Measurements from ENCODE around the gene KLHL3.
"Not testable (repeated sequence)": the region's sequence is repeated elsewhere in the genome, so short reads cannot be mapped to it uniquely, and the experiment has no call there.

The KLHL3 gene, protein sequence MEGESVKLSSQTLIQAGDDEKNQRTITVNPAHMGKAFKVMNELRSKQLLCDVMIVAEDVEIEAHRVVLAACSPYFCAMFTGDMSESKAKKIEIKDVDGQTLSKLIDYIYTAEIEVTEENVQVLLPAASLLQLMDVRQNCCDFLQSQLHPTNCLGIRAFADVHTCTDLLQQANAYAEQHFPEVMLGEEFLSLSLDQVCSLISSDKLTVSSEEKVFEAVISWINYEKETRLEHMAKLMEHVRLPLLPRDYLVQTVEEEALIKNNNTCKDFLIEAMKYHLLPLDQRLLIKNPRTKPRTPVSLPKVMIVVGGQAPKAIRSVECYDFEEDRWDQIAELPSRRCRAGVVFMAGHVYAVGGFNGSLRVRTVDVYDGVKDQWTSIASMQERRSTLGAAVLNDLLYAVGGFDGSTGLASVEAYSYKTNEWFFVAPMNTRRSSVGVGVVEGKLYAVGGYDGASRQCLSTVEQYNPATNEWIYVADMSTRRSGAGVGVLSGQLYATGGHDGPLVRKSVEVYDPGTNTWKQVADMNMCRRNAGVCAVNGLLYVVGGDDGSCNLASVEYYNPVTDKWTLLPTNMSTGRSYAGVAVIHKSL

GRCh38 chr5:137735555-137736284 is at the start of gene KLHL3:
KLHL3 (minus strand) TSS chr5:137736089; CDS start chr5:137735646, 443 bp downstream.
- peak; percentile 49 for DNase-seq

- no peak for DNase-seq
Observed at GRCh38 chr5:137782984-137783536, 47.2 kb upstream of the KLHL3 start.

GRCh38 chr5:137782055-137782454 is 46.2 kb upstream of the KLHL3 start:
- no peak for DNase-seq

DNA sequence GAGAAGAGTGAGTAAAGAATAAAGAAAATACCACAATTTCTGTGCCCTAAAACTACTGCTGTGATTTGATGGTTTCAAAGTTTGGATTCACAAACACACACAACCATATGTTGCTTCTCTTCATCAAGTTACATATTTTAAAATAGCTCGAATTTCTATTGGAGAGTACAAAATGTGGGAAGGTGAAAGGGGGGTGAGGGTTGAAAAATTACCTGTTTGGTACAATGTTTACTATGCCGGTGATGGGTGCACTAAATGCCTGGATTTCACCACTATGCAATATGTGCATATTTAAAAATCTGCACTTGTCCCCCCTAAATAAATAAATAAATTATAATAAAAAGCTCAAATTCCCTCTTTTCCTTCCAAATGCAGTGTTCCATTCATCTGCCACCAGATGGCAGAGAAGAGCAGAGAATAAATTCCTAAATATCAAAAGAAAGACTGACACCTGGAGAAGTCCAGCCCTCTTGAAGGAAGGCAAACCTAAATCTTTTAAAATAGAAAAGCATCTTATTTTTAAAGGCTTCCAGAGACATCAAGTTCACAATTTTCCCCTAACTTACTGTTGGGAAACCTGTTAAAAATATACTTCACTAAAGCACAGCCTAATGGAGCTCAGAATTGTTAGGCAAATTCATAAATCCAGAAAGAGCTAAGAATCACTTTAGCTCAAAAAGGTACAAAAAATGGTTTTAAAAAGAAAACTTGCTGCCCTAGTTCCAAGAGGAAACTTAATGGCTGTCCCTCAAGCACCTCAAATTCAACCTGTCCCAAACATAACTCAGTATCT is 43.1 kb upstream of the KLHL3 start:
- peak; percentile 15 for DNase-seq

DNA sequence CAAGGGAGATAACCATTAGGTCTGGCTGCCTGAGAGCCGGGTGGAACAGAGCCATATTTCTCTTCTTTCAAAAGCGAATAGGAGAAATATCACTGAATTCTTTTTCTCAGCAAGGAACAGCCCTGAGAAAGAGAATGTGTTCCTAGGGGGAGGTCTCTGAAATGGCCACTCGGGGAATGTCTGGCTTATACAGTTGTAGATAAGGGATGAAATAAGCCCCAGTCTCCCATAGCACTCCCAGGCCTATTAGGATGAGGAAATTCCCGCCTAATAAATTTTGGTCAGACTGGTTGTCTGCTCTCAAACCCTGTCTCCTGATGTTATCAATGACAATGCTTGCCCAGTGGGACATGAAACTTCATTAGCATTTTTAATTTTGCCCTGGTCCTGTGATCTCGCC is 32.0 kb upstream of the KLHL3 start:
- not testable (repeated sequence) for DNase-seq

DNA sequence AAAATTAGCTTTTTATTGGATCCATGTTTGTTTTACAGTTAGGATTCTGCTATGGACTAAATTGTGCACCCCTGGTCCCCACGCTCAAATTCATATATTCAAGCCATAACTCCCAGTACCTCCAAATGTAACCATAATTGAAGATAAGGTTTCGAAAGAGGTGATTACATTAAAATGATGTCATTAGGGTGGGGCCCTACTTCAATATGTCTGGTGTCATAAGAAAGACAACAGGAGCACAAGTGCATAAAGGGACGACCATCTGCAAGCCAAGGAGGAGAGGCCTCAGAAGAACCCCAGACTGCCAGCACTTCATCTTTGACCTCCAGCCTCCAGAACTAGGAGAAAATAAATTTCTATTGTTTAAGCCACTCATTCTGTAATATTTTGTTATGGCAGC is 25.7 kb upstream of the KLHL3 start:
- no peak for DNase-seq

DNA sequence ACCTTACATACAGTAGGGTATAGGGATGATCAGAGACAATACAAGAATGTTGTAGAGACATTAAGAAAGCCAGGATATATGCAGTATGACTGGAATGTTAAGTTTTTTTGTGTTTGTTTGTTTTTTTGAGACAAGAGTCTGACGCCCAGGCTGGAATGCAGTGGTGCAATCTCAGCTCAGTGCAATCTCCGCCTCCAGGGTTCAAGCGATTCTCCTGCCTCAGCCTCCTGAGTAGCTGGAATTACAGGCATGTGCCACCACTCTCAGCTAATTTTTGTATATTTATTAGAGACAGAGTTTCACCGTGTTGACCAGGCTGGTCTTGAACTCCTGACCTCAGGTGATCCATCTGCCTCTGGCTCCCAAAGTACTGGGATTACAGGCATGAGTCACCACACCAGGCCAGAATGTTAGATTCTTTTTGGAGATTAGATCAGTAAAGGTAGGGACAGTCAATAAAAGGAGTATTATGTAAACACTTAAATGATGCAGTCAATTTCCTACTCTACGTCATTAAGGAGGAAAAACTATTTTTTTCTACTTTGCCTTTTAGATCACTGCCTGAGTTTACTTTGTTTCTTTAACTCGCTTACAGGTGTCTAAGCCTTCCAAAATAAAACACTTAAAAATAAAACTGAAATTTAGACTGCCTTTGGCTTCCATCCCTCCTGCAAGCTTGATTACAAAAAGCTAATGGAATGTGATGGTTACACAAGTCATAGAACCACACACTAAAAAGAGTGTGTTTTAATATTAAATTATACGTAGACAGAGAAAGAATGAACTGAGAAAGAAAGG is 25.0 kb upstream of the KLHL3 start:
- DNase-seq: no peak

DNA sequence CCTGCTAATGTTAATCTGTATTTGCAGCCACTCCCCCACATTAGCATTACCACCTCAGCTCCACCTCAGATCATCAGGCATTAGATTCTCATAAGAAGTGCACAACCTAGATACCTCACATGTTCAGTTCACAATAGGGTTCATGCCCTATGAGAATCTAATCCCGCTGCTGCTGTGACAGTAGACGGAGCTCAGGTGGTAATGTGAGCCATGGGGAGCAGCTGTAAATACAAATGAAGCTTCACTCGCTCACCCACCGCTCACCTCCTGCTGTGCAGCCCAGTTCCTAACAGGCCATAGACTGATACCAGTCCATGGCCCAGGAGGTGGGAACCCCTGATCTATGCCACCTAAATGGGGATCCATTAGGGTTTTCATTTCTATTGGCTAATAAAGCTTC is 24.4 kb upstream of the KLHL3 start:
- DNase-seq: no peak

DNA sequence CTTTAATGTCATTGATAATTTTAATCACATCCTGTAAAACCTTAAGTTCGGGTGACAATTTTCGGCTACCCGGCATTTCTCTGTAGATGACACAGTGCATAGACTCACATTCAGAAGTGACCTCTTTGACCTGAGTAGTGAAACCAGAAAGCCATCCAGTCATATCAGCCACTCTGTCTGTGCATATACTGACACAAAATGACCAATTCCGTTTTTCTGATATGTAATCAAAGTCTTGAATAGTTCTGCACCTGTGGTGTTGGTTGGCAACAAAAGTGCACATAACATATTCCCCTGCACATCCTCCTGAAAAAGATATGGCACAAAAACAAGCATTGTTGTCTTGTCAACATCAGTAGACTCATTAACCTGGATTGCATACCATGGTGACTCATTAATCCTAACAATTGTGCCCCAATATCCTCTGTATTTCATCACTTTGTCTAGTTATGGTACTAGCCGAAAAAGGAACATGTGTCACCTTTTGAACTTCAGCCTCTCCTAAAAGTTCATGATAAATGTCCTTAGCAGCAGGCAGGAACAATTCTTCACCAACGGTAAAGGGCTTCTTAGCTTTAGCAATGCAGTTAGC is 22.9 kb upstream of the KLHL3 start:
- DNase-seq: no peak

GRCh38 chr5:137758121-137758520 is 22.2 kb upstream of the KLHL3 start:
- DNase-seq: no peak

GRCh38 chr5:137757634-137758033 is 21.7 kb upstream of the KLHL3 start:
- no peak for DNase-seq

DNA sequence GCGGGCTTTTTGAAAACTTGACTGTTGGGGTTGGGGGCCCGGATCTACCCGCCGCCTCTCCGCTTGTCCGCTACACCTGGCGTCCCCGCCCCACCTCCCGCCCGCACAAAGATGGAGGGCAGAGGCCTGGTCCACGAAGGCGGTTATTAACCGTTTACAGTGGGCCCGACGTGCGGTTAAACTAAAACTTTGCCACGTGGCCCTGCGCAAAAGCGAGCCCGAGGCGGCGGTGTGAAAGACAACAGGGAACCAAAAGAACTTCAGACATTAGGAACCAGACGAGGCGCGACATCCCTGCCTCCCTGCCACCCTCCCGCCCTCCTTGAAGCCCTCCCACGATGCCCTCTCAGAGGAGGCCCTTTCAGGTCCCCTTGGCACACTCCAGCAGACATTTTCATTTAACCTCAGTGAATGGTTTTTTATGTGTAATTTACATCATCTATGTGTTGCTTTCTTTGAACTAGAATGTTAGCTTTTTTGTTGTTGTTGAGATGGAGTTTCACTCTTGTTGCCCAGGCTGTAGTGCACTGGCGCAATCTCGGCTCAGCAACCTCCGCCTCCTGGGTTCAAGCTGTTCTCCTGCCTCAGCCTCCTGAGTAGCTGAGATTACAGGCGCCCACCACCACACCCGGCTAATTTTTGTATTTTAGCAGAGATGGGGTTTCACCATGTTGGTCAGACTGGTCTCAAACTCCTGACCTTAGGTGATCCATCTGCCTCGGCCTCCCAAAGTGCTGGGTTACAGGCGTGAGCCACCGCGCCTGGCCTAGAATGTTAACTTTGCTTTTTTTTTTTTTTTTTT is 19.3 kb upstream of the KLHL3 start:
- no peak for DNase-seq

DNA sequence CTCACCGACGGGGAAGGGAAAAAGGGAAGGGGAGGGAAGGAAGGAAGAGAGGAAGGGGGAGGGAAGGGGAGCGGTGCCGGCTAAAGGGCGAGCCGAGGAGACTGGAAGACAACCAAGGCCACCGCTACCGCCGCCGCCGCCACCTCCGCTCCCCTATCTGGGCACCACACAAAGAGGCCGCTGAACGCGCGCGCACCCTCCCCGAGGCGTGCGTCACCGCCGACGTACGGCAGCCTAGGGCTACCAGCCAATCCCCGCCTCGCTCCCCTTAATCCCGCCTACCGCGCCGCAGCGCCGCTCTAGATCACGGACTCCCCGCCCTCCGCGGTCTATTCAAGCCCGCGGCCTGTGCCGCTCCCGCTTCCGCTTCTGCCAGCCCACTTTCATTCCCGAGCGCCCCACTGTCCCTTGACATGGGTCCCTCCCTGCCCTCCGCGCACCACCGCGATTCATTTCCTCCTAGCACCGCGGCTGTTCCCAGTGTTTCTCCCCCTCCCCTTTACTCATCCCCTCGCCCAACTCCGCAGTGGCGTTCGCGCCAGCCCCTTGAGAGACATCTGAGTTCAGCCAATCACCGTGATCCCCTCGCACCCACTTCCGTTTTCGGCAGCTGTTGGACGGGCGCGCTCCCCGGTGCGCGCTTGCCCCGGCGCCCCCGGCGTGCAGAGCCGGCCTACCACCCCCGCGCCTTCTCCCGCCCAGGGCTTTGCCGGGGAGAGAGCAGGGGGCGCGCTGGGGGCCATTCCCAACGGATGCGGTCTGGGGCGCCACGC is 18.5 kb upstream of the KLHL3 start, which contains the start of gene HNRNPA0:
Gene HNRNPA0 (minus strand): TSS at position 176 of the 773 bp plus-strand sequence. CDS start 297 bp downstream, outside the sequence.
- peak; percentile 95 for DNase-seq

DNA sequence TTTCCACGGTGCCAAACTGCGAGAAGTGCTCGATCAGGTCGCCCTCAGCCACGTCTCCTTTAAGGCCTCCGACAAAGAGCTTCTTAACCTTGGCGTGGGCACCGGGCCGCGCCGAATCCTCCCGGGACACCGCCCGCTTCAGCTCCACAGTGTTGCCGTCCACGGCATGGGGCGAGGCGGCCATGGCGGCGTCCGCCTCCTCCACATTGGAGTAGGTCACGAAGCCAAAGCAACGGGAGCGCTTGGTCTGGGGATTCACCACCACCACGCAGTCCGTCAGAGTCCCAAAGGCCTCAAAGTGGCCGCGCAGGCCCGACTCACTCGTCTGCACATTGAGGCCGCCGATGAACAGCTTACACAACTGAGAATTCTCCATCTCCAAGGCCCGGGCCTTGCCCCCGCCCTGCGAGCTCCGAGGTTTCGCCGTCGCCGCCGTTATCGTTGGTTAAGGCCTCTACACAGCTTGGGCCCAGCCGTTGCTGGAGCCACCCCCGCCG is 17.9 kb upstream of the KLHL3 start:
- peak; percentile 41 for DNase-seq

- DNase-seq: no peak
Observed at GRCh38 chr5:137752905-137753690, 17.2 kb upstream of the KLHL3 start.

DNA sequence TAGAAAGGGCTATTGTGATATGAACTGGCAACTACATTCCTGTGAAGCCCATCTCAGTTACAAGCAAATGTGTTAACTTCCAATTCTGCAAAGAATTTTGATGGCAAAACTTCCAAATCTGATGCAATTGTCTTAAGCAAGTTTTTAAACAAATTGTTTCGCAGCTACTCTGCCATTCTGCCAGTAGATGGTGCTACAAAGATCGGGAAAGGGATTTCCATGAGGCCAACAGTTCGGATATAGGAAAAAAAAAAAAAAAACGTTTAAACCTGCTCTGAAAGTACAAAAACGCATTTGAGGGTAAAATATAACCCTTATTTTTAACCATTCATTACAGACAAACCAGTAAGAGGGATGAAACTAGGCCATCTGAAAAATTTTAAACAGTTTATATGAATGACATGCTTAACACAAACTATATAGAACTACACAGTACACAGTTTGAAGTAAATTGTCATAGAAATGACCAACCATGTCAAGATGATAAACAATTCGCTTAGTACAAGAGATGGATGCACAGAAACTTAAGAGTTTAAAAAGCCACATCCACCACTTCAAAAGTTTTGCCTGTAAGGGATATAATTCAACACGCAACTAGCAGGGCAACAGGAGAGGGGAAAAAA is 16.1 kb upstream of the KLHL3 start:
- peak; percentile 31 for DNase-seq

DNA sequence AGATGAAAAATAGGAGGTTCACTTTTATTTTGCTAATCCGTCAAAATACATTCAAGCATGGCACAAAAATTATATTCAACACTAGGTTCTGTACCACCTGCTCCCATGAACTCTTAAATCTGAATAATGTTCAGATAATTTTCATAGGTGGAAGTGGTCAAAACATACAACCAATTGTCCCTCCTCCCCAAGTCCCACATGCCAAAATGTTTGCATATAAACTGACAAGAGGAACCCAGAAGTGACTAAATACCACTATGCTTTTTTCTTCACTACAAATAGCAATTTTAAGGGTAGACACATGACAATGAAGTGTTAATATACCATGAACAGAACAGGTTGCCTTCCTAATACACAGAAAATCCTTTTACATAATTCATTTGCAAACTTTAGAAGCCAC is 14.5 kb upstream of the KLHL3 start:
- no peak for DNase-seq

DNA sequence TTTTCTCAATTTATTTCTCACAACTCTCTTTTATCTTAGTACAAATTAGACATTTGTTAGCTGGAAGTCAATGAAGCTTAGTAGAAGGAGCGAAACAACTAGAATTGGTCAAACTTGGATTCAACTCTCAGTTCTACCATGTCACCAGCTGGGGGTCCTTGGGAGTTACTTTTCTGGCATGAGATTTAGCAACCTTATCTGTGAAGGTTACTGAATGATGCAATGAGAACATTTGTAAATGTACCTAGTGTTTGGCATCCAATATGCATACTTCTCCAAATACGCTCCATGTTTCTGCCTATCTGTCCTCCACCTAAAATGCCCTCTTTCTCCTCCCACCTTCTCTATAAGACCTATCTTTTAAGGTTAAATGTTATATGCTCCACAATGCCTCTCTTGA is 12.0 kb upstream of the KLHL3 start:
- no peak for DNase-seq

Measured in NCI-H774 (cell line).